Ishikawa (cell line): ENCODE results near the gene EGR4.

Source experiments
- CEBPB ChIP-seq: IDR thresholded peaks from 2 replicates; pipeline ENCODE4 v1.6.1; 2012
- CREB1 ChIP-seq: IDR thresholded peaks from 2 replicates; pipeline ENCODE4 v1.6.1; 2012; ENCODE audit warnings: low read depth
- EGR1 ChIP-seq: IDR thresholded peaks from 2 replicates; pipeline ENCODE4 v1.6.1; 2012
- FOXM1 ChIP-seq: IDR thresholded peaks from 2 replicates; pipeline ENCODE4 v1.6.1; 2012; ENCODE audit warnings: low read depth, borderline replicate concordance
- NFIC ChIP-seq: IDR thresholded peaks from 2 replicates; pipeline ENCODE4 v1.6.1; 2012
- TAF1 ChIP-seq: IDR thresholded peaks from 2 replicates; pipeline ENCODE4 v1.6.1; 2012; ENCODE audit warnings: low read depth, mild to moderate bottlenecking
- ZBTB7A ChIP-seq: IDR thresholded peaks from 2 replicates; pipeline ENCODE4 v1.6.1; 2012; ENCODE audit warnings: low read depth

DNA sequence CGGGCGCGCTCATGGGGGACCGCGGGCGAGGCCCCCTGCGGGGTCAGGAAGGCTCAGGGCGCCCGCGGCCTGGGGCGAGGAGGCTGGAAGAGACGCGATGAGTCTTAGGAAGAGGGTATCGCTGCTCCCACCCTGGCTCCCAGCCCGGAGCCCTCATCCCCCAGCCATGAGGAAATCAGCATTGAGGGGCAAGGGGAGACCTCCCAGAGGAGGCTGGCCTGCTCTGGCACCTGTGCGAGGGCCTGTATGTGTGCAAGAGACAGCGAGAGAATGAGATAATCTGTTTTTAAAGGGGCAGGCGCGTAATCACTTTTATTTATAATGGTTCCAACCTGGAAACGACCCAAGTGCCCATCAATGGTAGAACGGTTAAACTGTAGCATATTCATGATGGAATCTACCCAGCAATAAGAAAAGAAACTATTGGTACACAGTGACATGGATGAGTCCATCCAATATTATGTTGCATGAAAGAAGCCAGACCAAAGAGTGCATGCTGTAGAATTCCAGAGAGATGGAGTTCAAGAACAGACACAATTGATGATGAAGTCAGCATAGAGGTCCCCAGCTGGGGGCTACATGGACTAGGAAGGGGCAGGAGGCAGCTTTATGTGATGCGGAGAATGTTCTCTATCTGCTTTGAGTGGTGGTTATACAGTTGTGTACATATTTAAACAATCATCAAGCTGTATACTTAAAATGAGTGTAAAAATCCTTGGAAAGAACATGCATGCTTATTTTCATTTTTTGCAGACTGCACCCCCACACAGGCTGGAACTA, 23.5 kb downstream of the EGR4 start:
- TF ChIP-seq NFIC: no peak
- TF ChIP-seq TAF1: no peak
- no peak for TF ChIP-seq CEBPB
- no peak for TF ChIP-seq FOXM1
- TF ChIP-seq EGR1: no peak
- no peak for TF ChIP-seq CREB1
- TF ChIP-seq ZBTB7A: no peak
